Measurements from ENCODE around the gene ENTPD8.
A peak's percentile ranks its signal among the peaks of the same experiment; 100 is the strongest.
"Not testable (repeated sequence)": the region's sequence is repeated elsewhere in the genome, so short reads cannot be mapped to it uniquely, and the experiment has no call there.

Gene ENTPD8

GRCh38 chr9:137388589-137389427 lies 52.3 kb downstream of the ENTPD8 start:
- in situ Hi-C loops (cut with MboI; ENCODE audit: low pct_unique_long_range_greater_than_20kb, low sequenced_read_pairs), result no loop called here
- DNase-seq, result no peak

GRCh38 chr9:137387891-137388560 lies 53.1 kb downstream of the ENTPD8 start:
- DNase-seq, result no peak
- in situ Hi-C loops (cut with MboI; ENCODE audit: low pct_unique_long_range_greater_than_20kb, low sequenced_read_pairs), result no loop called here

GRCh38 chr9:137387114-137387890 lies 53.9 kb downstream of the ENTPD8 start:
- peak; percentile 50 for DNase-seq
- in situ Hi-C loops (cut with MboI; ENCODE audit: low pct_unique_long_range_greater_than_20kb, low sequenced_read_pairs), result no loop called here

GRCh38 chr9:137386507-137387113 lies 54.5 kb downstream of the ENTPD8 start:
- in situ Hi-C loops (cut with MboI; ENCODE audit: low pct_unique_long_range_greater_than_20kb, low sequenced_read_pairs); DNase-seq: not testable (repeated sequence)

- no peak for DNase-seq
- in situ Hi-C loops (cut with MboI; ENCODE audit: low pct_unique_long_range_greater_than_20kb, low sequenced_read_pairs), result no loop called here
Measured at GRCh38 chr9:137385061-137385655, 56.0 kb downstream of the ENTPD8 start.
